Measurements from ENCODE around the gene PPP5C. TPM values are rescaled to one million over a fixed set of nuclear protein-coding genes. Genes with fewer than 3 reads are reported as not detected.
A peak's percentile ranks its signal among the peaks of the same experiment; 100 is the strongest.

Gene PPP5C
- total and polyA plus RNA-seq, 2 of the 13 experiments (the other 11 are each of a cell fraction or from before 2014, with no cell fraction given): 41.6 to 67.9 TPM

DNA sequence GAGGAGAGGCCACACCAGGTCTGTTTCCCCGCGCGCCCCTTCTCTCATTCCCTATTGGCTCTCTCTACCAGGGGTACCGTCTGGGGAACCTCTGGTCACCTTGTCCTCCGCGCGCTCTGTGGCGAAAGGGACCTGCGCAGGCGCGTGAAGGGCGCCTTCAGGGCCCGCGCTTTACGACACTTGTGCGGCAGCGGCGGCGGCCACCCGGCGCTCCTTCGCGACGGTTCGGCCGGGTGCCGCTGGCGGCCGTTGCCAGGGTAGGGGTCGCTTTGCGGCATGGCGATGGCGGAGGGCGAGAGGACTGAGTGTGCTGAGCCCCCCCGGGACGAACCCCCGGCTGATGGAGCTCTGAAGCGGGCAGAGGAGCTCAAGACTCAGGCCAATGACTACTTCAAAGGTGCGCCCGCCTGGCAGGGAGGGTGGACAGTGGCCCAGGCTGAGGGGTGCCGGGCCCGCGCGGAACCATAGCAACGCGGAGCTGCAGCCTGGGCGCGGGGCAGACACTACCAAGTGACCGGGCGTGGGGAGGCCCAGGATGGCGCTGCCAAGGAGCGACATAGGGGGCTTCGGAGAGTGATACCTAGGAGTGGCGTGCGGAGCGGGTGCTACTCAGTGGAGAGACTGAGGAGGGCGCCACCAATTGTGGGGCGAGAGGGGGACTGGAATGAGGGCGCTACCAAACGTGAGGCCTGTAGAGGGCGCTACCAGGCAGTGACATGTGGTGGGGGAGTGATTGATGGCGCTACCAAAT is at the start of gene PPP5C (continued):
- TF ChIP-seq, protein P1, sequence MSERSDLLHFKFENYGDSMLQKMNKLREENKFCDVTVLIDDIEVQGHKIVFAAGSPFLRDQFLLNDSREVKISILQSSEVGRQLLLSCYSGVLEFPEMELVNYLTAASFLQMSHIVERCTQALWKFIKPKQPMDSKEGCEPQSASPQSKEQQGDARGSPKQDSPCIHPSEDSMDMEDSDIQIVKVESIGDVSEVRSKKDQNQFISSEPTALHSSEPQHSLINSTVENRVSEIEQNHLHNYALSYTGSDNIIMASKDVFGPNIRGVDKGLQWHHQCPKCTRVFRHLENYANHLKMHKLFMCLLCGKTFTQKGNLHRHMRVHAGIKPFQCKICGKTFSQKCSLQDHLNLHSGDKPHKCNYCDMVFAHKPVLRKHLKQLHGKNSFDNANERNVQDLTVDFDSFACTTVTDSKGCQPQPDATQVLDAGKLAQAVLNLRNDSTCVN (CRISPR knock-in tag; IDR thresholded peaks at IDR 0.05; ENCODE audit: borderline replicate concordance): peak; percentile 46; the same call in 1 of the 2 replicates
- TF ChIP-seq, protein P2, sequence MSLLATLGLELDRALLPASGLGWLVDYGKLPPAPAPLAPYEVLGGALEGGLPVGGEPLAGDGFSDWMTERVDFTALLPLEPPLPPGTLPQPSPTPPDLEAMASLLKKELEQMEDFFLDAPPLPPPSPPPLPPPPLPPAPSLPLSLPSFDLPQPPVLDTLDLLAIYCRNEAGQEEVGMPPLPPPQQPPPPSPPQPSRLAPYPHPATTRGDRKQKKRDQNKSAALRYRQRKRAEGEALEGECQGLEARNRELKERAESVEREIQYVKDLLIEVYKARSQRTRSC (CRISPR knock-in tag; IDR thresholded peaks at IDR 0.05; ENCODE audit: low read depth): 0 out of 2 replicates have a peak, but pooled peaks have one; percentile 38
- TF ChIP-seq AGO1 (IDR thresholded peaks at IDR 0.05; ENCODE audit: low read depth, low read length, poor library complexity, severe bottlenecking): no peak
- peak; percentile 67; the same call in 1 of the 2 replicates for TF ChIP-seq ZNF136 (CRISPR knock-in tag; IDR thresholded peaks at IDR 0.05; ENCODE audit: low read depth)
- TF ChIP-seq NFYB (CRISPR knock-in tag; IDR thresholded peaks at IDR 0.05): peak; percentile 69
- no peak for TF ChIP-seq ZKSCAN1 (IDR thresholded peaks at IDR 0.05; ENCODE audit: low read length)
- no peak for TF ChIP-seq DPF2 (CRISPR knock-in tag; IDR thresholded peaks at IDR 0.05; ENCODE audit: borderline replicate concordance, low read depth)
- peak; percentile 63; the same call in 1 of the 2 replicates for TF ChIP-seq RAD21 (CRISPR knock-in tag; IDR thresholded peaks at IDR 0.05)
- 0 out of 2 replicates have a peak, but pooled peaks have one; percentile 27 for TF ChIP-seq JUND (CRISPR knock-in tag; IDR thresholded peaks at IDR 0.05)
- TF ChIP-seq ZNF558 (CRISPR knock-in tag; IDR thresholded peaks at IDR 0.05; ENCODE audit: borderline replicate concordance): peak; percentile 90; the same call in 1 of the 2 replicates
- peak; percentile 68 for TF ChIP-seq ASH2L (IDR thresholded peaks at IDR 0.05; ENCODE audit: insufficient read length, low read depth, low read length)
- no peak for TF ChIP-seq SRSF9 (IDR thresholded peaks at IDR 0.05; ENCODE audit: borderline replicate concordance, insufficient read depth, low read depth, low read length, poor library complexity, severe bottlenecking)
- peak; percentile 63 to 80 for TF ChIP-seq POLR2A (IDR thresholded peaks at IDR 0.05; ENCODE audit: insufficient read depth in 1 of 2, low read depth in 2 of 2, low read length in 2 of 2)
- peak; percentile 63; the same call in 1 of the 2 replicates for TF ChIP-seq TFDP1 (CRISPR knock-in tag; IDR thresholded peaks at IDR 0.05; ENCODE audit: borderline replicate concordance)
- TF ChIP-seq RBAK (CRISPR knock-in tag; IDR thresholded peaks at IDR 0.05): 0 out of 2 replicates have a peak, but pooled peaks have one; percentile 41
- TF ChIP-seq ZNF543 (CRISPR knock-in tag; IDR thresholded peaks at IDR 0.05): 0 out of 2 replicates have a peak, but pooled peaks have one; percentile 37
- TF ChIP-seq NKX3-1 (CRISPR knock-in tag; IDR thresholded peaks at IDR 0.05): no peak
- TF ChIP-seq SAFB2 (CRISPR knock-in tag; IDR thresholded peaks at IDR 0.05; ENCODE audit: borderline replicate concordance, low read depth): no peak
- TF ChIP-seq, protein P3, sequence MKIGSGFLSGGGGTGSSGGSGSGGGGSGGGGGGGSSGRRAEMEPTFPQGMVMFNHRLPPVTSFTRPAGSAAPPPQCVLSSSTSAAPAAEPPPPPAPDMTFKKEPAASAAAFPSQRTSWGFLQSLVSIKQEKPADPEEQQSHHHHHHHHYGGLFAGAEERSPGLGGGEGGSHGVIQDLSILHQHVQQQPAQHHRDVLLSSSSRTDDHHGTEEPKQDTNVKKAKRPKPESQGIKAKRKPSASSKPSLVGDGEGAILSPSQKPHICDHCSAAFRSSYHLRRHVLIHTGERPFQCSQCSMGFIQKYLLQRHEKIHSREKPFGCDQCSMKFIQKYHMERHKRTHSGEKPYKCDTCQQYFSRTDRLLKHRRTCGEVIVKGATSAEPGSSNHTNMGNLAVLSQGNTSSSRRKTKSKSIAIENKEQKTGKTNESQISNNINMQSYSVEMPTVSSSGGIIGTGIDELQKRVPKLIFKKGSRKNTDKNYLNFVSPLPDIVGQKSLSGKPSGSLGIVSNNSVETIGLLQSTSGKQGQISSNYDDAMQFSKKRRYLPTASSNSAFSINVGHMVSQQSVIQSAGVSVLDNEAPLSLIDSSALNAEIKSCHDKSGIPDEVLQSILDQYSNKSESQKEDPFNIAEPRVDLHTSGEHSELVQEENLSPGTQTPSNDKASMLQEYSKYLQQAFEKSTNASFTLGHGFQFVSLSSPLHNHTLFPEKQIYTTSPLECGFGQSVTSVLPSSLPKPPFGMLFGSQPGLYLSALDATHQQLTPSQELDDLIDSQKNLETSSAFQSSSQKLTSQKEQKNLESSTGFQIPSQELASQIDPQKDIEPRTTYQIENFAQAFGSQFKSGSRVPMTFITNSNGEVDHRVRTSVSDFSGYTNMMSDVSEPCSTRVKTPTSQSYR (CRISPR knock-in tag; IDR thresholded peaks at IDR 0.05; ENCODE audit: borderline replicate concordance): peak; percentile 26; the same call in 1 of the 2 replicates
- no peak for TF ChIP-seq ZFYVE20 (CRISPR knock-in tag; IDR thresholded peaks at IDR 0.05; ENCODE audit: borderline replicate concordance, low read depth)
- no peak for TF ChIP-seq MTA3 (CRISPR knock-in tag; IDR thresholded peaks at IDR 0.05)
- no peak for TF ChIP-seq ADNP (CRISPR knock-in tag; IDR thresholded peaks at IDR 0.05)
- peak; percentile 45; the same call in 1 of the 2 replicates for TF ChIP-seq SPEN (CRISPR knock-in tag; IDR thresholded peaks at IDR 0.05; ENCODE audit: low read depth)
- no peak for TF ChIP-seq SP5 (CRISPR knock-in tag; IDR thresholded peaks at IDR 0.05; ENCODE audit: borderline replicate concordance, low read depth)
